ENCODE results near the gene NEDD4L. TPM values are rescaled to one million over a fixed set of nuclear protein-coding genes. Genes with fewer than 3 reads are reported as not detected.
A peak's percentile ranks its signal among the peaks of the same experiment; 100 is the strongest.

Gene NEDD4L
- total and polyA plus RNA-seq, 4 donors: 40.2 to 308 (median 148) TPM

DNA sequence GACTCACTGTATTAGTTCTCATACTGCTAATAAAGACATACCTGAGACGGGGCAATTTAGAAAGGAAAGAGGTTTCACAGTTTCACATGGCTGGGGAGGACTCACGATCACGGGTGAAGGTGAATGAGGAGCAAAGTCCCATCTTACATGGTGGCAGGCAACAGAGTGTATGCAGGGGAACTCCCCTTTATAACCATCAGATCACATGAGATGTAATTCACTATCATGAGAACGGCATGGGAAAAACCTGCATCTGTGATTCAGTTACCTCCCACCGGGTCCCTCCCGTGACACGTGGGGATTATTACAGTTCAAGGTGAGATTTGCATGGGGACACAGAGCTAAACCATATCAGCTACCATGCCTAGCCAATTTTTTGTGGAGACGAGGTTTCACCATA is 168.2 kb downstream of the NEDD4L start:
- 89 to 91% methylated on average over 8 of the region's 8 CpGs for WGBS, 2 donors
- peaks cover 6 to 29% (median 11%) of the 10 kb centered on the region in 5 donors for H3K4me1 ChIP-seq (ENCODE audit: control insufficient read depth in 5 of 5, insufficient read depth in 5 of 5, low read length in 5 of 5)
- no peak for DNase-seq

DNA sequence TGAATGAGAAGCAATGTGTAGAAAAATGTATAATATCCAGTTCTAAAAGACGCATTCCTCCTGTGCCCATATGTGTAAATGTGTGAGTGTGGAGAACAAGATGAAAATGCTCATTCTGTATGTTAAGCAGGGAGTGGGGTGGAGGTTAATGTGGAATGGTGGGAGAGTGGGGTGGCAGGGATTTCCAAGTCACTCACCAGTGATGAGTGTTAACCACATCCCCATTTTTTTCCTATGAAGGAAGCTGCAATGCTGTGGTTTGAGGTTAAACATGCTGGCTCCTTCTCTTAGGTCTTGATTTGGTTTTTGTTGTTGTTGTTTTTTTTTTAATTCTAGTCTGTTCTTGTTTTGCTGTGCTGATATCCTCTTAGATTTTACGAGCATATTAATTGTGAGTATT is 169.4 kb downstream of the NEDD4L start:
- DNase-seq: no peak
- no peak overlapping the region for H3K4me3 ChIP-seq
- H3K9me3 ChIP-seq (ENCODE audit: control insufficient read depth in 4 of 4, insufficient read depth in 3 of 4, low read length in 3 of 4): no peaks in the 10 kb centered on the region
- TF ChIP-seq, protein P1, sequence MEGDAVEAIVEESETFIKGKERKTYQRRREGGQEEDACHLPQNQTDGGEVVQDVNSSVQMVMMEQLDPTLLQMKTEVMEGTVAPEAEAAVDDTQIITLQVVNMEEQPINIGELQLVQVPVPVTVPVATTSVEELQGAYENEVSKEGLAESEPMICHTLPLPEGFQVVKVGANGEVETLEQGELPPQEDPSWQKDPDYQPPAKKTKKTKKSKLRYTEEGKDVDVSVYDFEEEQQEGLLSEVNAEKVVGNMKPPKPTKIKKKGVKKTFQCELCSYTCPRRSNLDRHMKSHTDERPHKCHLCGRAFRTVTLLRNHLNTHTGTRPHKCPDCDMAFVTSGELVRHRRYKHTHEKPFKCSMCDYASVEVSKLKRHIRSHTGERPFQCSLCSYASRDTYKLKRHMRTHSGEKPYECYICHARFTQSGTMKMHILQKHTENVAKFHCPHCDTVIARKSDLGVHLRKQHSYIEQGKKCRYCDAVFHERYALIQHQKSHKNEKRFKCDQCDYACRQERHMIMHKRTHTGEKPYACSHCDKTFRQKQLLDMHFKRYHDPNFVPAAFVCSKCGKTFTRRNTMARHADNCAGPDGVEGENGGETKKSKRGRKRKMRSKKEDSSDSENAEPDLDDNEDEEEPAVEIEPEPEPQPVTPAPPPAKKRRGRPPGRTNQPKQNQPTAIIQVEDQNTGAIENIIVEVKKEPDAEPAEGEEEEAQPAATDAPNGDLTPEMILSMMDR (IDR thresholded peaks at IDR 0.05; ENCODE audit: control extremely low read depth, extremely low read depth): no peak
- peaks cover 3 to 21% (median 5%) of the 10 kb centered on the region in 5 donors for H3K4me1 ChIP-seq (ENCODE audit: control insufficient read depth in 5 of 5, insufficient read depth in 5 of 5, low read length in 5 of 5)
- ATAC-seq (ENCODE audit: insufficient read depth, low FRiP score): peak; percentile 50
- H3K9ac ChIP-seq (ENCODE audit: insufficient read depth in 1 of 2, low read length in 2 of 2): no peak overlapping the region
- WGBS, 2 donors: 64 to 77% methylated on average over 2 of the region's 2 CpGs
- H3K27ac ChIP-seq (ENCODE audit: low read depth in 1 of 2, low read length in 1 of 2): no peak overlapping the region
- no peaks in the 10 kb centered on the region for H3K27me3 ChIP-seq (ENCODE audit: control insufficient read depth in 3 of 3, insufficient read depth in 3 of 3, low read length in 2 of 3)
- H3K36me3 ChIP-seq (ENCODE audit: control insufficient read depth in 4 of 4, insufficient read depth in 4 of 4, low read length in 4 of 4): no peaks in the 10 kb centered on the region

More for the DNA sequence above, 168.2 kb downstream of the NEDD4L start:
- H3K4me3 ChIP-seq: no peak overlapping the region
- H3K36me3 ChIP-seq (ENCODE audit: control insufficient read depth in 4 of 4, insufficient read depth in 4 of 4, low read length in 4 of 4): no peaks in the 10 kb centered on the region
- ATAC-seq (ENCODE audit: insufficient read depth, low FRiP score): no peak
- H3K27me3 ChIP-seq (ENCODE audit: control insufficient read depth in 3 of 3, insufficient read depth in 3 of 3, low read length in 2 of 3): no peaks in the 10 kb centered on the region
- no peaks in the 10 kb centered on the region for H3K9me3 ChIP-seq (ENCODE audit: control insufficient read depth in 4 of 4, insufficient read depth in 3 of 4, low read length in 3 of 4)
- no peak overlapping the region for H3K9ac ChIP-seq (ENCODE audit: insufficient read depth in 1 of 2, low read length in 2 of 2)
- TF ChIP-seq, protein P1 (IDR thresholded peaks at IDR 0.05; ENCODE audit: control extremely low read depth, extremely low read depth): no peak
- H3K27ac ChIP-seq (ENCODE audit: low read depth in 1 of 2, low read length in 1 of 2): no peak overlapping the region

DNA sequence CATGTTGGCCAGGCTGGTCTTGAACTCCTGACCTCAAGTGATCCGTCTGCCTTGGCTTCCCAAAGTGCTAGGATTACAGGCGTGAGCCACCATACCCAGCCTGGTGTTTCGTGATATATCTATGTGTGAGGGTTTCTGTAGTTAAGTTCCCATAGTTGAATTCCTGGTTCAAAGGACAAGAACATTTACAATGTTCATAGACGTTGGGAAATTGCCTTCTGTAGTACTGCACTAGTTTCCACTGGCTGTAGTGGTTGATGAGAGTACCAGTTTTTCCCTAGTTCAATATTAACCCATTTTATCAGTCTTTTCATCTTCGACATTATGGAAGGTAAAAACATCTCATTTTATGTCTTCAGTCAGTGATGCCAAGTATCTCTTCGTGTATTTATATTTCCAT is 171.0 kb downstream of the NEDD4L start:
- Histone ChIP-seq H3K36me3 (ENCODE audit: control insufficient read depth in 4 of 4, insufficient read depth in 4 of 4, low read length in 4 of 4) (no peaks in the 10 kb centered on the region), H3K27me3 (ENCODE audit: control insufficient read depth in 3 of 3, insufficient read depth in 3 of 3, low read length in 2 of 3) (no peaks in the 10 kb centered on the region), H3K27ac (ENCODE audit: low read depth in 1 of 2, low read length in 1 of 2) (no peak overlapping the region), H3K9me3 (ENCODE audit: control insufficient read depth in 4 of 4, insufficient read depth in 3 of 4, low read length in 3 of 4) (no peaks in the 10 kb centered on the region), H3K9ac (ENCODE audit: insufficient read depth in 1 of 2, low read length in 2 of 2) (no peak overlapping the region), H3K4me3 (no peak overlapping the region), H3K4me1 (ENCODE audit: control insufficient read depth in 5 of 5, insufficient read depth in 5 of 5, low read length in 5 of 5) (peaks cover 0 to 19% (median 8%) of the 10 kb centered on the region in 5 donors)
- no peak for DNase-seq
- WGBS, 2 donors: 73 to 75% methylated on average over 6 of the region's 6 CpGs
- ATAC-seq (ENCODE audit: insufficient read depth, low FRiP score): no peak
- TF ChIP-seq, protein P1 (IDR thresholded peaks at IDR 0.05; ENCODE audit: control extremely low read depth, extremely low read depth): no peak

DNA sequence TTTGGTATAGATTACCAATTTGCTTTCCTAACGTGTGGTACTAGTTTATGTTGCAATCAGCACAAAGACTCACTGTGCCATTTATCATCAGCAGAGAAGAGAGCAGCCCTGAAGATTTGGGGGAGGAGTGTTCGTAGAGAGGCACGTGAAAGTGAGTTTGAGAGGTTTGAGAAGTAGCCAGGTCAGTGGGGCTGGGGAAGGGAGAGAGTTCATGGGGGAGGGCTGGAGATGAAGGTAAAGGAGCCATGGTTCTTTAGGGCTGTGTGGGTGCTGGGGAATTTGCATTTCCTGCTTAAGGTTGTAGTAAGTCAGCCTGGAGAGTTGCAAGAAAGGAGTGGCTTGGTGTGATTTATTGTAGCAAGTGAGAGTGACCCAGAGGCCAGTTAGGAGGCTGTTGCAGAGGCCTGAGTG is 172.1 kb downstream of the NEDD4L start:
- TF ChIP-seq, protein P1 (IDR thresholded peaks at IDR 0.05; ENCODE audit: control extremely low read depth, extremely low read depth): no peak
- no peaks in the 10 kb centered on the region for H3K9me3 ChIP-seq (ENCODE audit: control insufficient read depth in 4 of 4, insufficient read depth in 3 of 4, low read length in 3 of 4)
- no peaks in the 10 kb centered on the region for H3K36me3 ChIP-seq (ENCODE audit: control insufficient read depth in 4 of 4, insufficient read depth in 4 of 4, low read length in 4 of 4)
- no peak overlapping the region for H3K9ac ChIP-seq (ENCODE audit: insufficient read depth in 1 of 2, low read length in 2 of 2)
- DNase-seq (peak in 1 of 3 donors; percentile 52), ATAC-seq (ENCODE audit: insufficient read depth, low FRiP score) (peak; percentile 69)
- peaks cover 0 to 19% (median 9%) of the 10 kb centered on the region in 5 donors for H3K4me1 ChIP-seq (ENCODE audit: control insufficient read depth in 5 of 5, insufficient read depth in 5 of 5, low read length in 5 of 5)
- no peak overlapping the region for H3K4me3 ChIP-seq
- 54 to 73% methylated on average over 3 of the region's 3 CpGs for WGBS, 2 donors
- no peak overlapping the region for H3K27ac ChIP-seq (ENCODE audit: low read depth in 1 of 2, low read length in 1 of 2)
- H3K27me3 ChIP-seq (ENCODE audit: control insufficient read depth in 3 of 3, insufficient read depth in 3 of 3, low read length in 2 of 3): no peaks in the 10 kb centered on the region

All from lung (tissue), 12 donors.